ENCODE measurements around the gene DBNDD2.
A peak's percentile ranks its signal among the peaks of the same experiment; 100 is the strongest.

DBNDD2 gene

GRCh38 chr20:45387274-45387673 is 20.8 kb upstream of the DBNDD2 start:
- no peak for TF ChIP-seq CTCF (conservative IDR thresholded peaks at IDR 0.05; ENCODE audit: low read depth, low read length)
- no peak for DNase-seq (ENCODE audit: low read depth)
- no peak overlapping the region for H3K4me3 ChIP-seq (ENCODE audit: low read length)

GRCh38 chr20:45390931-45391330 is 17.2 kb upstream of the DBNDD2 start:
- no peak for DNase-seq (ENCODE audit: low read depth)
- TF ChIP-seq CTCF (conservative IDR thresholded peaks at IDR 0.05; ENCODE audit: low read depth, low read length): no peak
- no peak overlapping the region for H3K4me3 ChIP-seq (ENCODE audit: low read length)

- DNase-seq (ENCODE audit: low read depth): no peak
- TF ChIP-seq CTCF (conservative IDR thresholded peaks at IDR 0.05; ENCODE audit: low read depth, low read length): no peak
- no peak overlapping the region for H3K4me3 ChIP-seq (ENCODE audit: low read length)
These were observed 16.5 kb upstream of the DBNDD2 start for GRCh38 chr20:45391559-45391958.

DNA sequence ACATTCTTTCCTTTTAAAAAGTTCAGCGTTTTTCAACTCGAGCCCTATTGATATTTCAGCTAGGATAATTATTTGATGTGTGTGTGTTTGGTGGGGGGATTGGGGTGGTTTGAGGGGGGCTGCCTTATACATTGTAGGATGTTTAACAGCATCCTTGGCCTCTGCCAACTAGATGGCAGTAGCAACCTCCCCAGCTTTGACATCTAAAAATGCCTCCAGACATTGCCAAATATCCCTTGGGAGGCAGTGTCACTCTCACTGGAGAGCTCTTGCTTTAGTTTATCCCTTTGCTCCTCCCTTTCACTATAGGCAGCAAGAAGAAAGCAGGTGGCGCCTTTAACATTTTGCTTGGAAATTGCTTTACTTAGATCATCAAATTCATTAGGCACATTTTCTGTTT is 15.4 kb upstream of the DBNDD2 start:
- TF ChIP-seq CTCF (conservative IDR thresholded peaks at IDR 0.05; ENCODE audit: low read depth, low read length): peak; percentile 28

DNA sequence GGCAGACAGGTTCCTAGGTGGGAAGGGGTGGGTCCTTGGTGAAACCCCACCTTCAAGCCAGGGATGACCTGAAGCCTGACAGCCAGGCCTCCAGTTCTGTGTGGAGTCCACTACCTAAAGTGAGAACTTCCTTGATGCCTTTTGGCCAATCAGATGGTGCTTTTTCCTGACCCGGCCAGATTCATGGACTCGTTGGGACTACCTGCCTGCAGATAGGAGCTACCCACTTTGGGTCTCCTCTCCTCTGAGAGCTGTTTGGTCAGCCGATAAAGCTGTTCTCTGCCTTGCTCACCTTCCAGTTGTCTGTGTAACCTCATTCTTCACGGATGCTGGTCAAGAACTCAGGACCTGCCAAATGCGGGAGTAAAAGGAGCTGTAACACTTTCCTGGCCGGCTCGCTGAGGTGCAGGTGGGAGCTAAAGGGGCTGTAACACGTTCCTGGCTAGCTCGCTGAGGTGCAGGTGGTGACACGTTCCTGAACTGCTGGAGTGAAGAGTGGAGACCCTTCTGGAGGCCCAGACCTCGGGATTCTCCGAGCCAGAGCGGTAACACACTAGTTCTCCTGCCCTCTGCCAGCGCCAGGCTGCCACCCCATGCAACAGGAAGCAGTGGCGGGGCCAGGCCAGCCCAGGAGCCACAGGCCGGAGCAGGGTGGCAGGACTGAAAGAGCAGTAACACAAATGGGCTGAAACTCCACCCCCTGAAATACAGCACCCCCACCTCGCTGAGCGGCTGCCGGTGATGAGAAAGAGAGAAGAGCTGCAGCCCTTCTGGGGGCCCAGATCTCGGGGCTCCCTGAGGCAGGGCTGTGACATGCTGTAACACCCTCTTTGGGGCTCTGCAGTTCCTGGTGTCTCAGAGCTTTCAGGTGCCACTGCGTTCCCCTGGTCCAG is 13.6 kb upstream of the DBNDD2 start:
- no peak for DNase-seq (ENCODE audit: low read depth)
- TF ChIP-seq CTCF (conservative IDR thresholded peaks at IDR 0.05; ENCODE audit: low read depth, low read length): no peak
- H3K4me3 ChIP-seq (ENCODE audit: low read length): no peak overlapping the region

More for the DNA sequence above, 15.4 kb upstream of the DBNDD2 start:
- no peak for DNase-seq (ENCODE audit: low read depth)
- no peak overlapping the region for H3K4me3 ChIP-seq (ENCODE audit: low read length)

DNA sequence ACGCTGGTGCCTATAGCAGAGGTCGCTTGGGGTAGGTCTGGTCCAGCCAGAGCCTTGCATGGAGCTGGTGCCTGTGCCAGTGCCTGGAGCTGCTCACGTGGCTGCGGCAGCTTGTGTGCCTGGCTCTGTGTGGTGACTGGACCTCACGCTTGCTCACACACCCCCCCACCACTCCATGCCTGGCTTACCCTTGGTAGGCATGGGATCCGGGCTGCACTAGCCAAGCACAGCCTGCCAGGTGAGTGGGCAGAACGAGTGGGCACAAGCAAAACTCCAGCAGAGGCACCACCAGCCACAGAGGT is 13.0 kb upstream of the DBNDD2 start:
- TF ChIP-seq CTCF (conservative IDR thresholded peaks at IDR 0.05; ENCODE audit: low read depth, low read length): no peak
- no peak overlapping the region for H3K4me3 ChIP-seq (ENCODE audit: low read length)
- no peak for DNase-seq (ENCODE audit: low read depth)

DNA sequence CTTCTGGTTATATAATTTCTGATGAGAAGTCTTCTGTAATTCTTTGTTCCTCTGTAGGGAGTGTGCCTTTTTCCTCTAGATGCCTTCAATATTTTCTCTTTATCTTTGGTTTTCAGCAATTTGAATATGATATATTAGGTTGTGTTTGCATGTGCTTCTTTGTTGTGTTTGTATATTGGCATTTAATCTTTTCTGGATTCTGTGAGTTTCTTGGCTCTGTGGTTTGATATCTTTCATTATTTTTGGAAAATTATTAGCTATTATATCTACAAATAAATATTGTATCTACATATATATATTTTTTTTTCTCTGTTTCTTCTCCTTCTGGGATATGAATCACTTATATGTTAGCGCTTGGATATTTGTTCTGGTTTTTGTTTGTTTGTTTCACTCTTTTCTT is 9.1 kb upstream of the DBNDD2 start:
- no peak for DNase-seq (ENCODE audit: low read depth)
- no peak for TF ChIP-seq CTCF (conservative IDR thresholded peaks at IDR 0.05; ENCODE audit: low read depth, low read length)
- no peak overlapping the region for H3K4me3 ChIP-seq (ENCODE audit: low read length)
